Small intestine (tissue), 7 donors: ENCODE results near the gene MAP7. TPM values are rescaled to one million over a fixed set of nuclear protein-coding genes. Genes with fewer than 3 reads are reported as not detected.

Experiments used
- DNase-seq, 2 donors: peaks; one replicate each; pipeline versions ENCODE4 v3.0.0 to v3.0.0-alpha.2; 2013
- FAIRE-seq: peaks from 2 replicates; lab custom pipeline; 2012; peaks lifted over from hg19 to GRCh38; lab: Jason Lieb, UNC
- H3K27ac ChIP-seq, 3 donors: one replicate each; pipeline ENCODE4 v1.5.1; 2013; ENCODE audit warnings: low read length in 2 of 3, mild to moderate bottlenecking in 2 of 3, control low read depth in 1 of 3, inconsistent platforms in 1 of 3, low read depth in 1 of 3, moderate library complexity in 1 of 3
- H3K27me3 ChIP-seq, 3 donors: one replicate each; pipeline ENCODE4 v1.6.1; 2013; ENCODE audit warnings: low read length in 3 of 3, inconsistent platforms in 1 of 3; ENCODE audit not compliant: control insufficient read depth in 3 of 3, insufficient read depth in 3 of 3
- H3K36me3 ChIP-seq, 3 donors: one replicate each; pipeline ENCODE4 v1.6.1; 2013; ENCODE audit warnings: low read length in 3 of 3, inconsistent platforms in 1 of 3, low read depth in 1 of 3, mild to moderate bottlenecking in 1 of 3, moderate library complexity in 1 of 3; ENCODE audit not compliant: control insufficient read depth in 3 of 3, insufficient read depth in 2 of 3
- H3K4me1 ChIP-seq, 3 donors: one replicate each; pipeline ENCODE4 v1.6.1; 2013; ENCODE audit warnings: low read length in 2 of 3, inconsistent platforms in 1 of 3, low read depth in 1 of 3, mild to moderate bottlenecking in 1 of 3, moderate library complexity in 1 of 3; ENCODE audit not compliant: control insufficient read depth in 3 of 3, insufficient read depth in 2 of 3
- H3K4me3 ChIP-seq, 3 donors: one replicate each; pipeline ENCODE4 v1.5.1; 2013; ENCODE audit warnings: low read length in 3 of 3, control low read depth in 1 of 3, inconsistent platforms in 1 of 3, low read depth in 1 of 3, mild to moderate bottlenecking in 1 of 3, moderate library complexity in 1 of 3
- H3K9me3 ChIP-seq, 2 donors: one replicate each; pipeline ENCODE4 v1.6.1; 2013; ENCODE audit warnings: low read depth in 1 of 2, low read length in 1 of 2; ENCODE audit not compliant: control insufficient read depth in 2 of 2, insufficient read depth in 1 of 2
- WGBS, 3 donors: extraction: QIAGEN DNeasy Blood & Tissue Kit; methylation state at CpG; one replicate each; pipeline ENCODE4 v1.1.7; 2013; 5-methylcytosine and 5-hydroxymethylcytosine counted together
- polyA plus RNA-seq, 4 donors: library from polyadenylated mRNA; stranded (reverse) in 3 of 4; unstranded in 1 of 4; fragments of 200-250 nt in 3 of 4; fragments of 120-200 nt in 1 of 4; gene quantifications; one replicate each; pipeline versions ENCODE4 v1.2.1 to v1.2.3, GENCODE V29; 2013
- donor health status: healthy with polysubstance abuse.
- donor health status: control.
- donor health status: control.
- donor health status: Bipolar disorder and iron deficiency.
- donor health status: healthy.

Gene MAP7
- polyA plus RNA-seq, 4 donors: 18.3 to 45.6 (median 21.4) TPM

- H3K36me3 ChIP-seq: peaks cover 0 to 2% (median 0%) of the 10 kb centered on the region in 3 donors
- H3K4me1 ChIP-seq: peaks cover 0 to 21% (median 0%) of the 10 kb centered on the region in 3 donors
- DNase-seq: no peak
- H3K27me3 ChIP-seq: no peaks in the 10 kb centered on the region
- no peak for FAIRE-seq
- H3K27ac ChIP-seq: no peak overlapping the region
- no peaks in the 10 kb centered on the region for H3K9me3 ChIP-seq
- no peak overlapping the region for H3K4me3 ChIP-seq
Measured at GRCh38 chr6:136427378-136427717, 122.9 kb downstream of the MAP7 start.

- H3K4me1 ChIP-seq: peaks cover 0 to 21% (median 0%) of the 10 kb centered on the region in 3 donors
- H3K9me3 ChIP-seq: no peaks in the 10 kb centered on the region
- FAIRE-seq: no peak
- no peak overlapping the region for H3K27ac ChIP-seq
- no peak for DNase-seq
- 79 to 84% (median 82%) methylated on average over 7 of the region's 7 CpGs for WGBS, 3 donors
- H3K36me3 ChIP-seq: peaks cover 0 to 2% (median 0%) of the 10 kb centered on the region in 3 donors
- H3K27me3 ChIP-seq: no peaks in the 10 kb centered on the region
- H3K4me3 ChIP-seq: no peak overlapping the region
Measured at GRCh38 chr6:136426627-136427377, 123.4 kb downstream of the MAP7 start.

GRCh38 chr6:136425793-136426192 lies 124.4 kb downstream of the MAP7 start:
- Histone ChIP-seq H3K27ac (no peak overlapping the region), H3K36me3 (no peaks in the 10 kb centered on the region), H3K4me1 (peaks cover 0 to 21% (median 1%) of the 10 kb centered on the region in 3 donors), H3K9me3 (no peaks in the 10 kb centered on the region), H3K4me3 (no peak overlapping the region), H3K27me3 (no peaks in the 10 kb centered on the region)
- FAIRE-seq (no peak), DNase-seq (no peak)
- 86 to 93% (median 91%) methylated on average over 4 of the region's 4 CpGs for WGBS, 3 donors

- FAIRE-seq: no peak
- peaks cover 0 to 29% (median 3%) of the 10 kb centered on the region in 3 donors for H3K4me1 ChIP-seq
Measured at GRCh38 chr6:136424901-136425300, 125.3 kb downstream of the MAP7 start.

GRCh38 chr6:136424450-136424849 lies 125.8 kb downstream of the MAP7 start:
- peaks cover 0 to 29% (median 3%) of the 10 kb centered on the region in 3 donors for H3K4me1 ChIP-seq
- no peak for FAIRE-seq
- 69 to 72% (median 69%) methylated on average over 3 of the region's 3 CpGs for WGBS, 3 donors
- H3K9me3 ChIP-seq: no peaks in the 10 kb centered on the region
- no peak for DNase-seq
- H3K36me3 ChIP-seq: peaks cover 0 to 4% (median 3%) of the 10 kb centered on the region in 3 donors
- H3K4me3 ChIP-seq: no peak overlapping the region
- no peak overlapping the region for H3K27ac ChIP-seq
- H3K27me3 ChIP-seq: no peaks in the 10 kb centered on the region

More at GRCh38 chr6:136424901-136425300, 125.3 kb downstream of the MAP7 start:
- DNase-seq: no peak
- Histone ChIP-seq H3K4me3 (no peak overlapping the region), H3K27me3 (no peaks in the 10 kb centered on the region), H3K27ac (no peak overlapping the region), H3K36me3 (peaks cover 0 to 4% (median 3%) of the 10 kb centered on the region in 3 donors), H3K9me3 (no peaks in the 10 kb centered on the region)
- 90 to 97% (median 95%) methylated on average over 5 of the region's 5 CpGs for WGBS, 3 donors

GRCh38 chr6:136421537-136422158 lies 128.6 kb downstream of the MAP7 start:
- no peaks in the 10 kb centered on the region for H3K27me3 ChIP-seq
- FAIRE-seq (no peak), DNase-seq (no peak)
- WGBS, 3 donors: 82 to 83% (median 82%) methylated on average over 6 of the region's 6 CpGs
- peaks cover 0 to 26% (median 3%) of the 10 kb centered on the region in 3 donors for H3K4me1 ChIP-seq
- H3K4me3 ChIP-seq: no peak overlapping the region
- no peaks in the 10 kb centered on the region for H3K9me3 ChIP-seq
- H3K36me3 ChIP-seq: peaks cover 0 to 7% (median 5%) of the 10 kb centered on the region in 3 donors
- no peak overlapping the region for H3K27ac ChIP-seq

GRCh38 chr6:136420853-136421252 lies 129.4 kb downstream of the MAP7 start:
- WGBS, 3 donors: 23 to 59% (median 49%) methylated on average over 3 of the region's 3 CpGs
- FAIRE-seq: no peak
- Histone ChIP-seq H3K4me1 (peaks cover 0 to 19% (median 3%) of the 10 kb centered on the region in 3 donors), H3K9me3 (no peaks in the 10 kb centered on the region), H3K27ac (no peak overlapping the region), H3K36me3 (peaks cover 0 to 7% (median 5%) of the 10 kb centered on the region in 3 donors), H3K27me3 (no peaks in the 10 kb centered on the region), H3K4me3 (no peak overlapping the region)
- DNase-seq: no peak

GRCh38 chr6:136415351-136416007 lies 134.7 kb downstream of the MAP7 start:
- peaks cover 0 to 13% (median 0%) of the 10 kb centered on the region in 3 donors for H3K4me1 ChIP-seq
- no peak overlapping the region for H3K4me3 ChIP-seq
- peaks cover 0 to 18% (median 5%) of the 10 kb centered on the region in 3 donors for H3K36me3 ChIP-seq
- no peaks in the 10 kb centered on the region for H3K27me3 ChIP-seq
- no peaks in the 10 kb centered on the region for H3K9me3 ChIP-seq
- DNase-seq (no peak), FAIRE-seq (no peak)
- WGBS, 3 donors: 86 to 92% (median 87%) methylated on average over 5 of the region's 5 CpGs
- H3K27ac ChIP-seq: no peak overlapping the region
